ENCODE results near the gene SIDT1. TPM values are rescaled to one million over a fixed set of nuclear protein-coding genes. Genes with fewer than 3 reads are reported as not detected.

Gene SIDT1
- total RNA-seq, 1 experiment from 2014 or later, result 0.22 TPM

DNA sequence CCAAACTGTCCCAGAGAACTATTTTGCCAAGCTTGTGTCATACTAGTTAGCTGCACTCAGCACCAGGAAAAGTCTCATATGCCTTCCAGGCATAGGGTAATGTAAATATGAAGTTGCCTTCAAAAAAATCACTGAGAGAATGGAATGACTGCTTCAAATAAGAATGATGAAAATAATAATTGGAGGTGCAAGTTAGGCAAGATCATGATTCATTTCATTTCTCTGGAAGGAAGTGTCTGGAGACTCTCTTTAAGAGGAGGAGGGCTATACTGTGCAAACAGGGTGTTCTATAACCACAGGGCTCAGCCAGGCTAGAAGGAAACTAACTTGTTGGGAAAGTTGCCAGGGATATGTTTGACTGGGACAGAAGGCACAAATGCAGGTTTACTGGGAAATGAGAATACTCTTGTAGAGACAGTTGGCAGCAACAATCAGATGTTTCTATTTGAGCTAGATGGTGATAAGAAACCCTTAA is 4.3 kb downstream of the SIDT1 start (continued):
- TF ChIP-seq, protein P1, sequence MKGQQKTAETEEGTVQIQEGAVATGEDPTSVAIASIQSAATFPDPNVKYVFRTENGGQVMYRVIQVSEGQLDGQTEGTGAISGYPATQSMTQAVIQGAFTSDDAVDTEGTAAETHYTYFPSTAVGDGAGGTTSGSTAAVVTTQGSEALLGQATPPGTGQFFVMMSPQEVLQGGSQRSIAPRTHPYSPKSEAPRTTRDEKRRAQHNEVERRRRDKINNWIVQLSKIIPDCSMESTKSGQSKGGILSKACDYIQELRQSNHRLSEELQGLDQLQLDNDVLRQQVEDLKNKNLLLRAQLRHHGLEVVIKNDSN (CRISPR knock-in tag; IDR thresholded peaks at IDR 0.05), result no peak
- TF ChIP-seq, protein P2, sequence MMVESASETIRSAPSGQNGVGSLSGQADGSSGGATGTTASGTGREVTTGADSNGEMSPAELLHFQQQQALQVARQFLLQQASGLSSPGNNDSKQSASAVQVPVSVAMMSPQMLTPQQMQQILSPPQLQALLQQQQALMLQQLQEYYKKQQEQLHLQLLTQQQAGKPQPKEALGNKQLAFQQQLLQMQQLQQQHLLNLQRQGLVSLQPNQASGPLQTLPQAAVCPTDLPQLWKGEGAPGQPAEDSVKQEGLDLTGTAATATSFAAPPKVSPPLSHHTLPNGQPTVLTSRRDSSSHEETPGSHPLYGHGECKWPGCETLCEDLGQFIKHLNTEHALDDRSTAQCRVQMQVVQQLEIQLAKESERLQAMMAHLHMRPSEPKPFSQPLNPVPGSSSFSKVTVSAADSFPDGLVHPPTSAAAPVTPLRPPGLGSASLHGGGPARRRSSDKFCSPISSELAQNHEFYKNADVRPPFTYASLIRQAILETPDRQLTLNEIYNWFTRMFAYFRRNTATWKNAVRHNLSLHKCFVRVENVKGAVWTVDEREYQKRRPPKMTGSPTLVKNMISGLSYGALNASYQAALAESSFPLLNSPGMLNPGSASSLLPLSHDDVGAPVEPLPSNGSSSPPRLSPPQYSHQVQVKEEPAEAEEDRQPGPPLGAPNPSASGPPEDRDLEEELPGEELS (CRISPR knock-in tag; IDR thresholded peaks at IDR 0.05), result no peak
- no peak for TF ChIP-seq RORB (CRISPR knock-in tag; IDR thresholded peaks at IDR 0.05)

DNA sequence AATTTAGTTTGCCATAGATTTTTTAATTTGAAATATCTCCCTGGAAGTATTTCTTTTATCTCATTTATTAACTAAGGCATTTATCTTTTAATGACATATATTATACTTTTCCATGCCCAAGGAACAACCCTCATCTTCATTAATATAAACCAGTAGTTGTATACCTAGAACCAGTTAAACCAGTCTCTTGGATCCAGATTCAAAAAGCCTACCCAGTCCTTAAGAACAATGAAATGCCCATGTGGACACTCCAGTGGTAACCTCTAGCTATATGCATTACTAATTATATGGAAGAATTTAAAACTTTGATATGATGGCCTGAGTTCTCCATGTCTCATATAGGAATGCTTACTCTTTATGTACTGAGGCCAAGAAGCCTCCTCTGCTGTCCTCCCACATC is 4.8 kb downstream of the SIDT1 start:
- ATAC-seq (no peak), DNase-seq (ENCODE audit: low spot score) (no peak)
- Mint-ChIP-seq H3K27me3 (ENCODE audit: low read depth) (peaks cover 49% of the 10 kb centered on the region), H3K9me3 (no peaks in the 10 kb centered on the region), H3K4me3 (no peak overlapping the region), H3K4me1 (peaks cover 11% of the 10 kb centered on the region), H3K27ac (no peak overlapping the region), H3K36me3 (no peaks in the 10 kb centered on the region)
- TF ChIP-seq GRHL2 (CRISPR knock-in tag; IDR thresholded peaks at IDR 0.05; ENCODE audit: insufficient replicate concordance, severe bottlenecking), result no peak
- TF ChIP-seq, protein P3, sequence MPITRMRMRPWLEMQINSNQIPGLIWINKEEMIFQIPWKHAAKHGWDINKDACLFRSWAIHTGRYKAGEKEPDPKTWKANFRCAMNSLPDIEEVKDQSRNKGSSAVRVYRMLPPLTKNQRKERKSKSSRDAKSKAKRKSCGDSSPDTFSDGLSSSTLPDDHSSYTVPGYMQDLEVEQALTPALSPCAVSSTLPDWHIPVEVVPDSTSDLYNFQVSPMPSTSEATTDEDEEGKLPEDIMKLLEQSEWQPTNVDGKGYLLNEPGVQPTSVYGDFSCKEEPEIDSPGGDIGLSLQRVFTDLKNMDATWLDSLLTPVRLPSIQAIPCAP (CRISPR knock-in tag; IDR thresholded peaks at IDR 0.05), result no peak
- CTCF ChIA-PET, result interaction anchor here (1.1 to 2.5 kb wide), 2 partner anchors 40 to 208 kb away, joined by 3 to 10 read pairs; no protein-coding TSS in a partner anchor
- POLR2A ChIA-PET, result no interaction called here

DNA sequence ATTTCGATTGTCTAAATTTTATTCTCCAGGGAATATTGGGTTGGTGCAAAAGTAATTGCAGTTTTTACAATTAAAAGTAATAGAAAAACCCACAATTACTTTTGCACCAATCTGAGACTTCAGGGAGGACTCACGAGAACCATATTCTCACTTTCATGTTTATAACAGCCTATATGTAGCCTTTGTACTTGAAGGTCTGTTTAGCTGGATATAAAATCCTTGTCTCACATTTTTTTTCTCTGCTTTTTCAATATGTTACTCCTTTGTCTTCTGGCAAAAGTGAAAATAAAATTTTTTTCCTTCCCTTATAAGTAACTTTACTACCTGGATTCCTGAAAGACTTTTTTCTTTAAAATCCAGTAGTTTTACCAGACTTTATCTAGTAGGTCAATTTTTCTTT is 9.2 kb downstream of the SIDT1 start:
- Mint-ChIP-seq H3K27ac (no peak overlapping the region), H3K27me3 (ENCODE audit: low read depth) (peaks cover 10% of the 10 kb centered on the region), H3K36me3 (no peaks in the 10 kb centered on the region), H3K4me3 (no peak overlapping the region), H3K9me3 (peaks cover 10% of the 10 kb centered on the region), H3K4me1 (no peaks in the 10 kb centered on the region)
- ChIA-PET CTCF (interaction anchor here (0.7 kb wide), 1 partner anchor 186 kb away, joined by 3 read pairs; no protein-coding TSS in a partner anchor), POLR2A (no interaction called here)
- DNase-seq (ENCODE audit: low spot score) (no peak), ATAC-seq (no peak)
- TF ChIP-seq KAT7 (CRISPR knock-in tag; IDR thresholded peaks at IDR 0.05; ENCODE audit: borderline replicate concordance) (no peak), FOXJ3 (CRISPR knock-in tag; IDR thresholded peaks at IDR 0.05; ENCODE audit: borderline replicate concordance) (no peak), OVOL2 (CRISPR knock-in tag; IDR thresholded peaks at IDR 0.05; ENCODE audit: borderline replicate concordance) (no peak), ZNF232 (CRISPR knock-in tag; IDR thresholded peaks at IDR 0.05) (no peak), SP1 (CRISPR knock-in tag; conservative IDR thresholded peaks at IDR 0.05) (no peak), GABPB1 (CRISPR knock-in tag; IDR thresholded peaks at IDR 0.05) (no peak), ZNF396 (CRISPR knock-in tag; IDR thresholded peaks at IDR 0.05; ENCODE audit: borderline replicate concordance) (no peak), NFATC4 (CRISPR knock-in tag; IDR thresholded peaks at IDR 0.05) (no peak), MXD4 (CRISPR knock-in tag; IDR thresholded peaks at IDR 0.05; ENCODE audit: borderline replicate concordance) (no peak), NR2C2 (CRISPR knock-in tag; IDR thresholded peaks at IDR 0.05) (no peak), SOX15 (CRISPR knock-in tag; IDR thresholded peaks at IDR 0.05) (no peak), TEAD1 (CRISPR knock-in tag; IDR thresholded peaks at IDR 0.05) (no peak), MYBL2 (CRISPR knock-in tag; IDR thresholded peaks at IDR 0.05) (no peak), ZNF138 (CRISPR knock-in tag; conservative IDR thresholded peaks at IDR 0.05) (no peak)
- TF ChIP-seq, protein P4, sequence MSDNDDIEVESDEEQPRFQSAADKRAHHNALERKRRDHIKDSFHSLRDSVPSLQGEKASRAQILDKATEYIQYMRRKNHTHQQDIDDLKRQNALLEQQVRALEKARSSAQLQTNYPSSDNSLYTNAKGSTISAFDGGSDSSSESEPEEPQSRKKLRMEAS (CRISPR knock-in tag; IDR thresholded peaks at IDR 0.05), result no peak
- TF ChIP-seq, protein P5, sequence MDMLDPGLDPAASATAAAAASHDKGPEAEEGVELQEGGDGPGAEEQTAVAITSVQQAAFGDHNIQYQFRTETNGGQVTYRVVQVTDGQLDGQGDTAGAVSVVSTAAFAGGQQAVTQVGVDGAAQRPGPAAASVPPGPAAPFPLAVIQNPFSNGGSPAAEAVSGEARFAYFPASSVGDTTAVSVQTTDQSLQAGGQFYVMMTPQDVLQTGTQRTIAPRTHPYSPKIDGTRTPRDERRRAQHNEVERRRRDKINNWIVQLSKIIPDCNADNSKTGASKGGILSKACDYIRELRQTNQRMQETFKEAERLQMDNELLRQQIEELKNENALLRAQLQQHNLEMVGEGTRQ (CRISPR knock-in tag; IDR thresholded peaks at IDR 0.05), result no peak
- TF ChIP-seq, protein P6, sequence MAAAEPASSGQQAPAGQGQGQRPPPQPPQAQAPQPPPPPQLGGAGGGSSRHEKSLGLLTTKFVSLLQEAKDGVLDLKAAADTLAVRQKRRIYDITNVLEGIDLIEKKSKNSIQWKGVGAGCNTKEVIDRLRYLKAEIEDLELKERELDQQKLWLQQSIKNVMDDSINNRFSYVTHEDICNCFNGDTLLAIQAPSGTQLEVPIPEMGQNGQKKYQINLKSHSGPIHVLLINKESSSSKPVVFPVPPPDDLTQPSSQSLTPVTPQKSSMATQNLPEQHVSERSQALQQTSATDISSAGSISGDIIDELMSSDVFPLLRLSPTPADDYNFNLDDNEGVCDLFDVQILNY (CRISPR knock-in tag; IDR thresholded peaks at IDR 0.05), result no peak
- TF ChIP-seq, protein P7, sequence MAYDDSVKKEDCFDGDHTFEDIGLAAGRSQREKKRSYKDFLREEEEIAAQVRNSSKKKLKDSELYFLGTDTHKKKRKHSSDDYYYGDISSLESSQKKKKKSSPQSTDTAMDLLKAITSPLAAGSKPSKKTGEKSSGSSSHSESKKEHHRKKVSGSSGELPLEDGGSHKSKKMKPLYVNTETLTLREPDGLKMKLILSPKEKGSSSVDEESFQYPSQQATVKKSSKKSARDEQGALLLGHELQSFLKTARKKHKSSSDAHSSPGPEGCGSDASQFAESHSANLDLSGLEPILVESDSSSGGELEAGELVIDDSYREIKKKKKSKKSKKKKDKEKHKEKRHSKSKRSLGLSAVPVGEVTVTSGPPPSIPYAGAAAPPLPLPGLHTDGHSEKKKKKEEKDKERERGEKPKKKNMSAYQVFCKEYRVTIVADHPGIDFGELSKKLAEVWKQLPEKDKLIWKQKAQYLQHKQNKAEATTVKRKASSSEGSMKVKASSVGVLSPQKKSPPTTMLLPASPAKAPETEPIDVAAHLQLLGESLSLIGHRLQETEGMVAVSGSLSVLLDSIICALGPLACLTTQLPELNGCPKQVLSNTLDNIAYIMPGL (CRISPR knock-in tag; IDR thresholded peaks at IDR 0.05), result no peak
